ENCODE data around the gene MAPRE3.

DNA sequence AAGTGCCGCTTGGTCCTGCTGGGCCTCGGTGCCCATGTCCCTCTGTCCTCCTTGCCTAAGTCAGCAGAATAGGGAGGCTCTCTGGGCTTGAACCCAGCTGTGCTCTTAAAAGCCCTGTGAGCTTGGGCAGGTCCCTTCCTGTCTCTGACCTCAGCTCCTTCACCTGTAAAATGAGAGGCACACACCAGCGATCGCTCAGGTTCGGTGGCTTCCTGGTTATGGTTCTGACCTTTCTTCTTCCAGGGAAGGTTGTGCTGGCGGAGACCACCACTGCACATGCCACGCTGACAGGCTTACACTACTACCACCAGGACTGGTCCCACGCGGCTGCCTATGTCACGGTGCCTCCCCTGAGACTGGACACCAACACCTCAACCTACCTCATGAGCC, 36.1 kb upstream of the MAPRE3 start:
- TF ChIP-seq HDGF (IDR thresholded peaks at IDR 0.05; ENCODE audit: borderline replicate concordance) (no peak), TARDBP (IDR thresholded peaks at IDR 0.05) (no peak), NFRKB (IDR thresholded peaks at IDR 0.05) (no peak), ELF4 (IDR thresholded peaks at IDR 0.05) (no peak)

Measured in HEK293T (cell line).